GM12873 (cell line): Measurements from ENCODE around the gene GRK4.

Experiments used
- TF ChIP-seq, protein P1 (sequence below): IDR thresholded peaks from 2 replicates; pipeline ENCODE4 v1.5.1; 2012; ENCODE audit warnings: low read depth, mild to moderate bottlenecking, moderate library complexity, low read length, control low read depth; ENCODE audit not compliant: insufficient read depth; ENCODE audit errors: missing control alignments

GRK4 gene

GRCh38 chr4:3071811-3072210 is 108.4 kb downstream of the GRK4 start:
- TF ChIP-seq, protein P1, sequence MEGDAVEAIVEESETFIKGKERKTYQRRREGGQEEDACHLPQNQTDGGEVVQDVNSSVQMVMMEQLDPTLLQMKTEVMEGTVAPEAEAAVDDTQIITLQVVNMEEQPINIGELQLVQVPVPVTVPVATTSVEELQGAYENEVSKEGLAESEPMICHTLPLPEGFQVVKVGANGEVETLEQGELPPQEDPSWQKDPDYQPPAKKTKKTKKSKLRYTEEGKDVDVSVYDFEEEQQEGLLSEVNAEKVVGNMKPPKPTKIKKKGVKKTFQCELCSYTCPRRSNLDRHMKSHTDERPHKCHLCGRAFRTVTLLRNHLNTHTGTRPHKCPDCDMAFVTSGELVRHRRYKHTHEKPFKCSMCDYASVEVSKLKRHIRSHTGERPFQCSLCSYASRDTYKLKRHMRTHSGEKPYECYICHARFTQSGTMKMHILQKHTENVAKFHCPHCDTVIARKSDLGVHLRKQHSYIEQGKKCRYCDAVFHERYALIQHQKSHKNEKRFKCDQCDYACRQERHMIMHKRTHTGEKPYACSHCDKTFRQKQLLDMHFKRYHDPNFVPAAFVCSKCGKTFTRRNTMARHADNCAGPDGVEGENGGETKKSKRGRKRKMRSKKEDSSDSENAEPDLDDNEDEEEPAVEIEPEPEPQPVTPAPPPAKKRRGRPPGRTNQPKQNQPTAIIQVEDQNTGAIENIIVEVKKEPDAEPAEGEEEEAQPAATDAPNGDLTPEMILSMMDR, result no peak

DNA sequence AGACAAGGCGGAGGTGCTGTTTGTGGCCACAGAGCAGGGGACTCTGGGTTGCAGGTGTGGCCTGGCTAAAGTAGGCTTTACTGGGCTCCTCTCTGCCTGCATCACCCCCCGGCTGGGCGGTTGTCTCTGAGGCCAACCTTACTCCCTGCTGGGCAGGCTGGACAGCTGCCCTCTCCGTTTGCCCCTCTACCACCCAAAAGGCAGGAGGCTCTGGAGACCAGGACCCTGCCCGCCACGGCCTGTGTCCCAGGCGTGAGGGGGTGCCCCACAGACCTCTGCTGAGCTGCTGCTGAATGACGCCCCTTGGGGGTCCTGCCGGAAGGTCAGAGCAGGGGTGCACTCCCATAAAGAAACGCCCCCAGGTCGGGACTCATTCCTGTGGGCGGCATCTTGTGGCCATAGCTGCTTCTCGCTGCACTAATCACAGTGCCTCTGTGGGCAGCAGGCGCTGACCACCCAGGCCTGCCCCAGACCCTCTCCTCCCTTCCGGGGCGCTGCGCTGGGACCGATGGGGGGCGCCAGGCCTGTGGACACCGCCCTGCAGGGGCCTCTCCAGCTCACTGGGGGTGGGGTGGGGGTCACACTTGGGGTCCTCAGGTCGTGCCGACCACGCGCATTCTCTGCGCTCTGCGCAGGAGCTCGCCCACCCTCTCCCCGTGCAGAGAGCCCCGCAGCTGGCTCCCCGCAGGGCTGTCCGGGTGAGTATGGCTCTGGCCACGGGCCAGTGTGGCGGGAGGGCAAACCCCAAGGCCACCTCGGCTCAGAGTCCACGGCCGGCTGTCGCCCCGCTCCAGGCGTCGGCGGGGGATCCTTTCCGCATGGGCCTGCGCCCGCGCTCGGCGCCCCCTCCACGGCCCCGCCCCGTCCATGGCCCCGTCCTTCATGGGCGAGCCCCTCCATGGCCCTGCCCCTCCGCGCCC is 110.0 kb downstream of the GRK4 start:
- TF ChIP-seq, protein P1, result no peak

DNA sequence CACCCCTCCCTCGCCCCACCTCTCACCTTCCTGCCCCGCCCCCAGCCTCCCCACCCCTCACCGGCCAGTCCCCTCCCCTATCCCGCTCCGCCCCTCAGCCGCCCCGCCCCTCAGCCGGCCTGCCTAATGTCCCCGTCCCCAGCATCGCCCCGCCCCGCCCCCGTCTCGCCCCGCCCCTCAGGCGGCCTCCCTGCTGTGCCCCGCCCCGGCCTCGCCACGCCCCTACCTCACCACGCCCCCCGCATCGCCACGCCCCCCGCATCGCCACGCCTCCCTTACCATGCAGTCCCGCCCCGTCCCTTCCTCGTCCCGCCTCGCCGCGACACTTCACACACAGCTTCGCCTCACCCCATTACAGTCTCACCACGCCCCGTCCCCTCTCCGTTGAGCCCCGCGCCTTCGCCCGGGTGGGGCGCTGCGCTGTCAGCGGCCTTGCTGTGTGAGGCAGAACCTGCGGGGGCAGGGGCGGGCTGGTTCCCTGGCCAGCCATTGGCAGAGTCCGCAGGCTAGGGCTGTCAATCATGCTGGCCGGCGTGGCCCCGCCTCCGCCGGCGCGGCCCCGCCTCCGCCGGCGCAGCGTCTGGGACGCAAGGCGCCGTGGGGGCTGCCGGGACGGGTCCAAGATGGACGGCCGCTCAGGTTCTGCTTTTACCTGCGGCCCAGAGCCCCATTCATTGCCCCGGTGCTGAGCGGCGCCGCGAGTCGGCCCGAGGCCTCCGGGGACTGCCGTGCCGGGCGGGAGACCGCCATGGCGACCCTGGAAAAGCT is 110.9 kb downstream of the GRK4 start, which contains the start of the genes HTT and HTT-AS:
HTT (plus strand) TSS at position 604 of the 768 bp plus-strand sequence; CDS start at position 749, 145 bp downstream.
HTT-AS (minus strand) TSS at position 461 of the 768 bp plus-strand sequence.
- TF ChIP-seq, protein P1, result no peak

GRCh38 chr4:3074846-3075651 is 111.7 kb downstream of the GRK4 start:
- TF ChIP-seq, protein P1, result no peak

GRCh38 chr4:3075652-3075981 is 112.2 kb downstream of the GRK4 start:
- TF ChIP-seq, protein P1, result no peak

DNA sequence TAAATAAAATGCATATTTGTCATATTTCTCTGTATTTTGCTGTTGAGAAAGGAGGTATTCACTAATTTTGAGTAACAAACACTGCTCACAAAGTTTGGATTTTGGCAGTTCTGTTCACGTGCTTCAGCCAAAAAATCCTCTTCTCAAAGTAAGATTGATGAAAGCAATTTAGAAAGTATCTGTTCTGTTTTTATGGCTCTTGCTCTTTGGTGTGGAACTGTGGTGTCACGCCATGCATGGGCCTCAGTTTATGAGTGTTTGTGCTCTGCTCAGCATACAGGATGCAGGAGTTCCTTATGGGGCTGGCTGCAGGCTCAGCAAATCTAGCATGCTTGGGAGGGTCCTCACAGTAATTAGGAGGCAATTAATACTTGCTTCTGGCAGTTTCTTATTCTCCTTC is 114.4 kb downstream of the GRK4 start:
- TF ChIP-seq, protein P1, result no peak
